Chondrocyte (in vitro differentiated cells): Measurements from ENCODE around the gene CKAP4. TPM values are rescaled to one million over a fixed set of nuclear protein-coding genes. Genes with fewer than 3 reads are reported as not detected.
"Not testable (repeated sequence)": the region's sequence is repeated elsewhere in the genome, so short reads cannot be mapped to it uniquely, and the experiment has no call there.

Experiments
- DNase-seq: peaks from one replicate; pipeline ENCODE4 v3.0.0; 2021; ENCODE audit warnings: mixed read lengths, low spot score
- H3K27ac Mint-ChIP-seq: one replicate; pipeline ENCODE4 v1.8.0; 2021; ENCODE audit warnings: mild to moderate bottlenecking, moderate library complexity, mixed read lengths; ENCODE audit not compliant: unreplicated experiment
- H3K27me3 Mint-ChIP-seq: 2 replicates; pipeline ENCODE4 v1.8.0; 2021; ENCODE audit warnings: low read depth, mixed read lengths
- H3K36me3 Mint-ChIP-seq: 2 replicates; pipeline ENCODE4 v1.8.0; 2021; ENCODE audit warnings: low read depth, mixed read lengths
- H3K4me1 Mint-ChIP-seq: 2 replicates; pipeline ENCODE4 v1.8.0; 2021; ENCODE audit warnings: low read depth, mild to moderate bottlenecking, mixed read lengths
- H3K4me3 Mint-ChIP-seq: one replicate; pipeline ENCODE4 v1.8.0; 2021; ENCODE audit warnings: mild to moderate bottlenecking, moderate library complexity, mixed read lengths; ENCODE audit not compliant: unreplicated experiment
- H3K9me3 Mint-ChIP-seq: 2 replicates; pipeline ENCODE4 v1.8.0; 2021; ENCODE audit warnings: low read depth, mixed read lengths
- total RNA-seq: library from RNA; stranded (reverse); gene quantifications from 3 replicates; pipeline ENCODE4 v1.2.1, GENCODE V29; 2021
- TF ChIP-seq, protein P1 (sequence below): fragments of 200-600 bp; sonication (generic); IDR thresholded peaks from 2 replicates; pipeline ENCODE4 v1.5.0; 2021; ENCODE audit warnings: antibody characterized with exemption, mild to moderate bottlenecking, moderate library complexity

The CKAP4 gene
- total RNA-seq, 1 donor from 2014 or later = 329 TPM

DNA sequence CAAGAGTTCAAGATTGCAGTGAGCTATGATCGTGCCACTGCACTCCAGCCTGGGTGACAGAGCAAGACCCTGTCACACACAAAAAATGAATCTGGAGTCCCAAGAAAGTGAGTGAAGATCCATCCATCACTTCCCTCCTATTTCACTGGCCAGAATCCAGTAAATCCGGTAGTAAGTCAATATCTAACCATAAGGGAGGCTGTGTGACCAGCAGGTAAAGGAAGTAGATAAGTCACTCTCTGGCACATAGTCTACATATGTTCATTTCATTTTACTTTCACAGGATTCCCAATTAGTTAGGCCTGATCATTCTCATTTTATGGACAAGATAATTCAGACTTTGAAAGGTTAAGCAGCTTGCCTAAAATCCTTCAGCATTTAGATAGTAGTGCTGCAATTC lies 42.8 kb upstream of the CKAP4 start:
- H3K36me3 Mint-ChIP-seq = no peaks in the 10 kb centered on the region
- no peak overlapping the region for H3K4me3 Mint-ChIP-seq
- H3K27me3 Mint-ChIP-seq = no peaks in the 10 kb centered on the region
- no peak overlapping the region for H3K27ac Mint-ChIP-seq
- TF ChIP-seq, protein P1, sequence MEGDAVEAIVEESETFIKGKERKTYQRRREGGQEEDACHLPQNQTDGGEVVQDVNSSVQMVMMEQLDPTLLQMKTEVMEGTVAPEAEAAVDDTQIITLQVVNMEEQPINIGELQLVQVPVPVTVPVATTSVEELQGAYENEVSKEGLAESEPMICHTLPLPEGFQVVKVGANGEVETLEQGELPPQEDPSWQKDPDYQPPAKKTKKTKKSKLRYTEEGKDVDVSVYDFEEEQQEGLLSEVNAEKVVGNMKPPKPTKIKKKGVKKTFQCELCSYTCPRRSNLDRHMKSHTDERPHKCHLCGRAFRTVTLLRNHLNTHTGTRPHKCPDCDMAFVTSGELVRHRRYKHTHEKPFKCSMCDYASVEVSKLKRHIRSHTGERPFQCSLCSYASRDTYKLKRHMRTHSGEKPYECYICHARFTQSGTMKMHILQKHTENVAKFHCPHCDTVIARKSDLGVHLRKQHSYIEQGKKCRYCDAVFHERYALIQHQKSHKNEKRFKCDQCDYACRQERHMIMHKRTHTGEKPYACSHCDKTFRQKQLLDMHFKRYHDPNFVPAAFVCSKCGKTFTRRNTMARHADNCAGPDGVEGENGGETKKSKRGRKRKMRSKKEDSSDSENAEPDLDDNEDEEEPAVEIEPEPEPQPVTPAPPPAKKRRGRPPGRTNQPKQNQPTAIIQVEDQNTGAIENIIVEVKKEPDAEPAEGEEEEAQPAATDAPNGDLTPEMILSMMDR = no peak
- DNase-seq = no peak
- H3K4me1 Mint-ChIP-seq = peaks cover 18% of the 10 kb centered on the region
- no peaks in the 10 kb centered on the region for H3K9me3 Mint-ChIP-seq

DNA sequence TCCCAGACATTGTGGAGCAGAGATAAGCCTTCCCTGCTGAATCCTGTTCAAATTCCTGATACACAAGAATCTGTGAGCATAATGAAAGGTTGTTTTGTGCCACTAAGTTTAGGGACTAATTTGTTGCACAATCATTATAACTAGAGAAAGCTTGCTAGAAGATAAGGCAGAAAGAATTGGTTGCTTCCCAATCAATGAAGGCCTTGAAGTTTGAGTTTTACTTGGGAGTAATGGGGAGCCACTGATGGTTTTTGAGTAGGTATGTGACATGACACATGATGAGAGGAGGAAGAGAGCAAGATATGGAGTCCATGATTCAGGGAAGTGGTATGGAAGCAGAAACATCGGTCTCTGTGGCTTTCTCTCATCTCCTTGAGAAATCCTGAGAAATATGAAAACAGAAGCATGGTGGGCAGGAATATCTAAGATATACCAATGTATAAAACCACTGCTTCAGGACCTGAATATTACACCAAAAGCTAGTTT lies 41.4 kb upstream of the CKAP4 start:
- TF ChIP-seq, protein P1 = no peak
- no peak overlapping the region for H3K4me3 Mint-ChIP-seq
- H3K27me3 Mint-ChIP-seq = no peaks in the 10 kb centered on the region
- no peaks in the 10 kb centered on the region for H3K36me3 Mint-ChIP-seq
- no peaks in the 10 kb centered on the region for H3K9me3 Mint-ChIP-seq
- peaks cover 18% of the 10 kb centered on the region for H3K4me1 Mint-ChIP-seq
- H3K27ac Mint-ChIP-seq = peak overlapping the region; percentile 85
- no peak for DNase-seq

DNA sequence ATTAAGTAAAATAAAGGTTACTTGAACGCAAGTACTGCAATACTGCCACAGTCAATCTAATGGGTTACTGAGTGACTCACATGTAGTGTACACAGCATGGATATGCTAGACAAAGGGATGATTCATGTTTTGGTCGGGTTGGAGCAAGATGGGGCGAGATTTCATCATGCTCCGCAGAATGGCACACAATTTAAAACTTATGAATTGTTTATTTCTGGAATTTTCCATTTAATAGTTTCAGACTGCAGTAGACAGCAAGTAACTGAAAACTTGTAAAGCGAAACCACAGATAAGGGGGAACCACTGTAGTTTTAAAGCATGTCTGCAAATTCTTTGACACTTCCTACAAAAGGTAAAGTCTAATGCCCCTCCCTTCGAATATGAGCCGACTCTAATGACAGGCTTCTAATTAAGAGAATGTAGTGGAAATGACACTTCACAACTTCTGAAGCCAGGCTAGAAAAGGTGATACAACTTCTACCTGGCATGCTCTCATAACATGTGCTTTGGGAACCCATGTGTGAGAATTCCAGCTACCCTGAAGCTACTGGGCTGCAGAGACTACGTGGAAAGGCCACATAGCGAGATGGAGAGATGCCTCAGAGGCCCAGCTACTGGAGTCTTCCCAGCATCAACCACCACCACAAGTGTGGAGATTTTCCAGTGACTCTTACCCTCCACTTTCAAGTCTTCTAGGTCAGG lies 40.8 kb upstream of the CKAP4 start:
- peak overlapping the region; percentile 85 for H3K27ac Mint-ChIP-seq
- peaks cover 18% of the 10 kb centered on the region for H3K4me1 Mint-ChIP-seq
- DNase-seq = no peak
- no peaks in the 10 kb centered on the region for H3K36me3 Mint-ChIP-seq
- no peak overlapping the region for H3K4me3 Mint-ChIP-seq
- H3K27me3 Mint-ChIP-seq = no peaks in the 10 kb centered on the region
- TF ChIP-seq, protein P1 = no peak
- H3K9me3 Mint-ChIP-seq = no peaks in the 10 kb centered on the region

DNA sequence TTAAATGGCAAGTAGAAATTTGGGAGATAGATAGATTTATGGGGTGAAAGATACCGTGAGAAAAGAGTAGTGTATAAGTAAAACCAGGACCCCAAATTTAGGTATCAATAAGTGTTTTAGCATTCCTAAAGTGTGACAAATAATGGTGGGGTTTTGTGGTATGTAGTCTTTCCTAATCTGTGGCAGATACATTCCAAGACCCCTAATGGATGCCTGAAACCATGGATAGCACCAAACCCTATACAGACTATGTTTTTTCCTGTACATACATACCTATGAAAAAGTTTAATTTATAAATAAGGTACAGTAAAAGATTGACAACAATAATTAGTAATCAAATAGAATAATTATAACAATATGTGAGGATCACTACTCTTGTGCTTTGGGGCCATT lies 40.3 kb upstream of the CKAP4 start:
- Mint-ChIP-seq H3K27me3 (no peaks in the 10 kb centered on the region), H3K27ac (peak overlapping the region; percentile 85), H3K9me3 (no peaks in the 10 kb centered on the region), H3K4me3 (no peak overlapping the region), H3K4me1 (peaks cover 18% of the 10 kb centered on the region), H3K36me3 (no peaks in the 10 kb centered on the region)
- TF ChIP-seq, protein P1 = no peak
- no peak for DNase-seq

DNA sequence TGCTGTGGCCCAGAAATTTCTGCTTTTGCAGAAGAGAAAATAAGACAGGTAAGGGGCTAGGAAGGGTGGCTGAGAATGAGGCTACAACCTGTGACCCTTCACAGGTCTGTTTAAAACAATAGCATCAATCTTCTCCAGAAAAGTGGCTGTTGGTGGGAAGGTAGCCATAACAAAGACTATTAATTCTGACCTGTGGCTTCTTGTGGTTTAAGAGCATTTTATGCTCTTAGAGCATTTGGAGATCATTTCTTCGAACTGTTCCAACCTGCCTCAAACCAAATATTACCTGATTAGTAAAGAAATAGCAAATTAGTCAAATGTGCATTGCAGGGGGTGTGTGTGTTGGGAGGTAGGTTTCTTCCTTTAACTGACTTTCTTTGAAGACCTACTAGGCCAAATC lies 39.5 kb upstream of the CKAP4 start:
- peaks cover 3% of the 10 kb centered on the region for H3K9me3 Mint-ChIP-seq
- H3K4me3 Mint-ChIP-seq = no peak overlapping the region
- TF ChIP-seq, protein P1 = no peak
- peaks cover under 1% of the 10 kb centered on the region for H3K36me3 Mint-ChIP-seq
- peaks cover 18% of the 10 kb centered on the region for H3K4me1 Mint-ChIP-seq
- DNase-seq = no peak
- peak overlapping the region; percentile 82 for H3K27ac Mint-ChIP-seq
- no peaks in the 10 kb centered on the region for H3K27me3 Mint-ChIP-seq

DNA sequence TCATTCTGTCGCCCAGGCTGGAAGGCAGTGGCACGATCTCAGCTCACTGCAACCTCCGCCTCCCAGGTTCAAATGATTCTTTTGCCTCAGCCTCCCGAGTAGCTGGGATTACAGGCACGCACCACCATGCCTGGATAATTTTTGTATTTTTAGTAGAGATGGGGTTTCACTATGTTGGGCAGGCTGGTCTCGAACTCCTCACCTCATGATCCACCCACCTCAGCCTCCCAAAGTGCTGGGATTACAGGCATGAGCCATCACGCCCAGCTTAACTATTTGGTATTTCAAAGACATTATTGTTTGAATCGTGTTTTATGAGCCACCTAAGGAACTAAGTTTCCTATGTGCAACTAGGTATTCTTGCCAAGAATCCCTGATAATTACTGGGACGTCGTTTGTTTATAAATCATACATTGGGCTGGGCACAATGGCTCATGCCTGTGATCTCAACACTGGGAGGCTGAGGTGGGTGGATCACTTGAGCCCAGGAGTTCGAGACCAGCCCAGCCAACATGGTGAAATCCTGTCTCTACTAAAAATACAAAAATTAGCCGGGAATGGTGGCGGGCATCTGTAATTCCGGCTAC lies 38.8 kb upstream of the CKAP4 start:
- H3K36me3 Mint-ChIP-seq, DNase-seq, H3K27me3 Mint-ChIP-seq, H3K9me3 Mint-ChIP-seq, H3K27ac Mint-ChIP-seq, H3K4me3 Mint-ChIP-seq: not testable (repeated sequence)
- H3K4me1 Mint-ChIP-seq = peaks cover 18% of the 10 kb centered on the region
